ENCODE results near the gene ZNF70. TPM values are rescaled to one million over a fixed set of nuclear protein-coding genes. Genes with fewer than 3 reads are reported as not detected.

ZNF70 gene
- total RNA-seq, 2 donors from 2014 or later = 8.4 to 13.8 TPM

GRCh38 chr22:23753385-23753784, 2.5 kb upstream of the ZNF70 start:
- no peaks in the 10 kb centered on the region for H3K36me3 ChIP-seq
- H3K27me3 ChIP-seq (replicated peaks; ENCODE audit: insufficient read depth) = no peaks in the 10 kb centered on the region
- peaks cover 0 to 18% of the 10 kb centered on the region in 2 donors for H3K4me1 ChIP-seq (ENCODE audit: control insufficient read depth in 1 of 2, low read depth in 2 of 2)
- no peak for ATAC-seq (ENCODE audit: insufficient number of reproducible peaks, low FRiP score, low read depth)
- no peak overlapping the region for H3K27ac ChIP-seq
- TF ChIP-seq, protein P1, sequence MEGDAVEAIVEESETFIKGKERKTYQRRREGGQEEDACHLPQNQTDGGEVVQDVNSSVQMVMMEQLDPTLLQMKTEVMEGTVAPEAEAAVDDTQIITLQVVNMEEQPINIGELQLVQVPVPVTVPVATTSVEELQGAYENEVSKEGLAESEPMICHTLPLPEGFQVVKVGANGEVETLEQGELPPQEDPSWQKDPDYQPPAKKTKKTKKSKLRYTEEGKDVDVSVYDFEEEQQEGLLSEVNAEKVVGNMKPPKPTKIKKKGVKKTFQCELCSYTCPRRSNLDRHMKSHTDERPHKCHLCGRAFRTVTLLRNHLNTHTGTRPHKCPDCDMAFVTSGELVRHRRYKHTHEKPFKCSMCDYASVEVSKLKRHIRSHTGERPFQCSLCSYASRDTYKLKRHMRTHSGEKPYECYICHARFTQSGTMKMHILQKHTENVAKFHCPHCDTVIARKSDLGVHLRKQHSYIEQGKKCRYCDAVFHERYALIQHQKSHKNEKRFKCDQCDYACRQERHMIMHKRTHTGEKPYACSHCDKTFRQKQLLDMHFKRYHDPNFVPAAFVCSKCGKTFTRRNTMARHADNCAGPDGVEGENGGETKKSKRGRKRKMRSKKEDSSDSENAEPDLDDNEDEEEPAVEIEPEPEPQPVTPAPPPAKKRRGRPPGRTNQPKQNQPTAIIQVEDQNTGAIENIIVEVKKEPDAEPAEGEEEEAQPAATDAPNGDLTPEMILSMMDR (IDR thresholded peaks at IDR 0.05) = no peak
- no peaks in the 10 kb centered on the region for H3K9me3 ChIP-seq
- no peak for DNase-seq (ENCODE audit: low spot score)
- no peak overlapping the region for H3K4me3 ChIP-seq

DNA sequence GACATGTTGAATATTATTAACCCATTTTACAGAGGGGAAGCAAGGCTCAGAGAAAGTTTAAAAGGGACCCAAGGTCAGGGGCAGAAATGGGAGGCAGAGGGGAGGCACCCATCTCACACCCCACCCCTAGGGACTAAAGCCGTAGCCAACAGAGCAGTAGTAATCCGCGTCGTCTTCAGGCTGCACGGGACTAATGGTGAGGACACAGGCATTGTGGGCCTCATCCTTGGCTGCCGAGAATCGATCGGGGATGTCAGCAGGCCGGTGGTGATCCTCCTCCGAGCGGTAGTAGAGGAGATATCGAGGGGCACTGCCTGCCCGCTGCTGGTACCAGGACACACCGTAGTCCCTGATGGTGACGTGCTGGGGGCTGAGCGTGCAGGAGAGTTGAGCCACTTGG, 1.8 kb upstream of the ZNF70 start:
- Histone ChIP-seq H3K4me3 (no peak overlapping the region), H3K27ac (no peak overlapping the region), H3K9me3 (no peaks in the 10 kb centered on the region), H3K4me1 (ENCODE audit: control insufficient read depth in 1 of 2, low read depth in 2 of 2) (peaks cover 0 to 18% of the 10 kb centered on the region in 2 donors), H3K36me3 (no peaks in the 10 kb centered on the region), H3K27me3 (replicated peaks; ENCODE audit: insufficient read depth) (no peaks in the 10 kb centered on the region)
- ATAC-seq (ENCODE audit: insufficient number of reproducible peaks, low FRiP score, low read depth) (no peak), DNase-seq (ENCODE audit: low spot score) (no peak)
- TF ChIP-seq, protein P1 (IDR thresholded peaks at IDR 0.05) = no peak

GRCh38 chr22:23752090-23752691, 1.3 kb upstream of the ZNF70 start:
- Histone ChIP-seq H3K4me1 (ENCODE audit: control insufficient read depth in 1 of 2, low read depth in 2 of 2) (peaks cover 0 to 18% of the 10 kb centered on the region in 2 donors), H3K27ac (no peak overlapping the region), H3K27me3 (replicated peaks; ENCODE audit: insufficient read depth) (no peaks in the 10 kb centered on the region), H3K9me3 (no peaks in the 10 kb centered on the region), H3K36me3 (no peaks in the 10 kb centered on the region), H3K4me3 (peak overlapping the region; percentile 90)
- ATAC-seq (ENCODE audit: insufficient number of reproducible peaks, low FRiP score, low read depth) (no peak), DNase-seq (ENCODE audit: low spot score) (no peak)
- TF ChIP-seq, protein P1 (IDR thresholded peaks at IDR 0.05) = no peak

GRCh38 chr22:23751441-23751996, 607 bp upstream of the ZNF70 start:
- DNase-seq (ENCODE audit: low spot score) (no peak), ATAC-seq (ENCODE audit: insufficient number of reproducible peaks, low FRiP score, low read depth) (no peak)
- H3K36me3 ChIP-seq = no peaks in the 10 kb centered on the region
- TF ChIP-seq, protein P1 (IDR thresholded peaks at IDR 0.05) = no peak
- no peaks in the 10 kb centered on the region for H3K9me3 ChIP-seq
- H3K27me3 ChIP-seq (replicated peaks; ENCODE audit: insufficient read depth) = no peaks in the 10 kb centered on the region
- peak overlapping the region; percentile 82 to 85 for H3K27ac ChIP-seq
- H3K4me3 ChIP-seq = peak overlapping the region; percentile 90
- peaks cover 0 to 18% of the 10 kb centered on the region in 2 donors for H3K4me1 ChIP-seq (ENCODE audit: control insufficient read depth in 1 of 2, low read depth in 2 of 2)

DNA sequence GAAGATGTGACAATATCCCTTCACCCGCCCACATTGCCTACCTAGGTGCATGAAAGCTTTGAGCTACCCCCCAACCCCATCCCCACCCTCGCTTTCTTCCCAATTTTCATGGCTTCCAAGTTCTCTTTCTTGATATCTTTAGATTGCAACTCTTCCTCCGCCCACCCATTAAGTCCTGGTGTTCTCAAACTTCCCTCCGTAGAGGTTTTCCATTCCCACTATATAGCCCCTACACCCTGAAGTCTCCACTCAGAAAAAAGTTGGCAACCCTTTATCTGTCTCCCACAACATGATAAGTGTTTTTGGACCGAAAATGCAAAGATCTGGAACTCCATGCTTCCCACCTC, 572 bp downstream of the ZNF70 start:
- ATAC-seq (ENCODE audit: insufficient number of reproducible peaks, low FRiP score, low read depth) (no peak), DNase-seq (ENCODE audit: low spot score) (no peak)
- Histone ChIP-seq H3K4me1 (ENCODE audit: control insufficient read depth in 1 of 2, low read depth in 2 of 2) (peaks cover 0 to 18% of the 10 kb centered on the region in 2 donors), H3K36me3 (no peaks in the 10 kb centered on the region), H3K9me3 (no peaks in the 10 kb centered on the region), H3K27ac (peak overlapping the region; percentile 82 to 85), H3K4me3 (peak overlapping the region; percentile 90), H3K27me3 (replicated peaks; ENCODE audit: insufficient read depth) (no peaks in the 10 kb centered on the region)
- TF ChIP-seq, protein P1 (IDR thresholded peaks at IDR 0.05) = no peak
